OCI-LY7 (cell line): ENCODE data around the gene NT5C2. TPM values are rescaled to one million over a fixed set of nuclear protein-coding genes. Genes with fewer than 3 reads are reported as not detected.

Experiments used
- BruUV-seq: library from RNA; stranded (reverse); fragments of 400-500 nt; replicated peaks from 2 replicates; lab custom pipeline; 2021; lab: Mats Ljungman, UMichigan
- CTCF ChIA-PET: fragments of 300-600 bp; sonication (Branson Sonifier 250); formaldehyde crosslinking; loops from one replicate; lab custom pipeline; 2022; ENCODE audit warnings: antibody characterized with exemption; ENCODE audit not compliant: unreplicated experiment; lab: Charles Lee
- POLR2A ChIA-PET: fragments of 300-600 bp; sonication (Branson Sonifier 250); formaldehyde crosslinking; loops from one replicate; lab custom pipeline; 2022; ENCODE audit warnings: antibody characterized with exemption; lab: Charles Lee
- DNase-seq: peaks from one replicate; pipeline ENCODE4 v3.0.0-alpha.2; 2015; ENCODE audit warnings: low spot score
- H2AFZ ChIP-seq: fragments of 200-600 bp; sonication (generic), shearing (Covaris generic); 2 replicates; pipeline ENCODE4 v1.6.1; 2014; ENCODE audit warnings: mild to moderate bottlenecking, antibody characterized with exemption, low read length, moderate library complexity
- H3K27ac ChIP-seq: fragments of 200-600 bp; sonication (generic); 2 replicates; pipeline ENCODE4 v1.5.1; 2014; ENCODE audit warnings: mixed run types, low read depth, mild to moderate bottlenecking, moderate library complexity, low read length, inconsistent platforms; ENCODE audit not compliant: poor library complexity, severe bottlenecking
- H3K36me3 ChIP-seq: fragments of 200-600 bp; sonication (generic); 2 replicates; pipeline ENCODE4 v1.6.1; 2014; ENCODE audit warnings: mild to moderate bottlenecking, antibody characterized with exemption, low read length, moderate library complexity, mixed read lengths; ENCODE audit not compliant: insufficient read depth
- H3K4me1 ChIP-seq: fragments of 200-600 bp; sonication (generic); 2 replicates; pipeline ENCODE4 v1.5.1; 2014; ENCODE audit warnings: mild to moderate bottlenecking, low read length; ENCODE audit not compliant: insufficient read depth, poor library complexity, severe bottlenecking
- H3K4me2 ChIP-seq: fragments of 200-600 bp; sonication (generic); 2 replicates; pipeline ENCODE4 v1.6.1; 2014; ENCODE audit warnings: mild to moderate bottlenecking, low read length
- H3K4me3 ChIP-seq: fragments of 200-600 bp; sonication (generic); 2 replicates; pipeline ENCODE4 v1.5.1; 2014; ENCODE audit warnings: mild to moderate bottlenecking, low read depth, low read length; ENCODE audit not compliant: poor library complexity, severe bottlenecking
- H3K79me2 ChIP-seq: fragments of 200-600 bp; sonication (generic); 2 replicates; pipeline ENCODE4 v1.6.1; 2016; ENCODE audit warnings: low read depth, mild to moderate bottlenecking, low read length, moderate library complexity, mixed read lengths; ENCODE audit not compliant: insufficient read depth
- H3K9me2 ChIP-seq: fragments of 200-600 bp; sonication (generic); 2 replicates; pipeline ENCODE4 v1.6.1; 2016; ENCODE audit warnings: mild to moderate bottlenecking, low read length, mixed read lengths; ENCODE audit not compliant: insufficient read depth
- H3K9me3 ChIP-seq: fragments of 200-600 bp; sonication (generic); 2 replicates; pipeline ENCODE4 v1.6.1; 2014; ENCODE audit warnings: mild to moderate bottlenecking, mixed run types, low read length, mixed read lengths
- H4K20me1 ChIP-seq: fragments of 200-600 bp; sonication (generic); 2 replicates; pipeline ENCODE4 v1.6.1; 2014; ENCODE audit warnings: mild to moderate bottlenecking, antibody characterized with exemption, low read length, moderate library complexity, mixed read lengths; ENCODE audit not compliant: insufficient read depth
- CTCF ChIP-seq: fragments of 200-600 bp; sonication (generic); conservative IDR thresholded peaks from 2 replicates; pipeline ENCODE4 v1.5.1; 2014; ENCODE audit warnings: mild to moderate bottlenecking, antibody characterized with exemption, low read length, moderate library complexity, mixed read lengths
- EZH2phosphoT487 ChIP-seq: fragments of 200-600 bp; sonication (generic); IDR thresholded peaks from 2 replicates; pipeline ENCODE4 v1.6.1; 2018; ENCODE audit warnings: low read depth, borderline replicate concordance, mild to moderate bottlenecking, mixed run types, antibody characterized with exemption, low read length, moderate library complexity, mixed read lengths
- intact Hi-C: fragments of 100-400 bp; cut with micrococcal nuclease; formaldehyde crosslinking; loops from one replicate; pipeline ENCODE4 v1.10.0; 2022; ENCODE audit not compliant: unreplicated experiment
- total RNA-seq, 2 experiments: library from RNA; depleted of rRNA in 1 of 2; stranded (reverse); fragments of >200 nt in 1 of 2; shearing (Covaris generic) in 1 of 2; gene quantifications; 2 replicates each; pipeline ENCODE4 v1.2.3, GENCODE V29; 2014 to 2022

Gene NT5C2
- total RNA-seq, 2 experiments from 2014 or later, result 72.0 to 87.3 TPM

GRCh38 chr10:103202319-103202718, 9.2 kb upstream of the NT5C2 start:
- no peaks in the 10 kb centered on the region for H3K4me1 ChIP-seq
- ChIA-PET CTCF (no interaction called here), POLR2A (interaction anchor here (0.7 kb wide), 1 partner anchor 21 kb away, joined by 3 read pairs; no protein-coding TSS in a partner anchor)
- TF ChIP-seq EZH2phosphoT487, result no peak
- no peak for TF ChIP-seq CTCF
- H2AFZ ChIP-seq, result no peak overlapping the region
- no peak overlapping the region for H3K4me2 ChIP-seq
- H3K27ac ChIP-seq, result no peak overlapping the region
- H3K36me3 ChIP-seq, result no peaks in the 10 kb centered on the region
- no peaks in the 10 kb centered on the region for H4K20me1 ChIP-seq
- no peaks in the 10 kb centered on the region for H3K79me2 ChIP-seq
- no peaks in the 10 kb centered on the region for H3K9me2 ChIP-seq
- H3K4me3 ChIP-seq, result no peak overlapping the region
- intact Hi-C loops, result no loop called here
- no TSS peak for BruUV-seq
- DNase-seq, result no peak
- no peaks in the 10 kb centered on the region for H3K9me3 ChIP-seq

GRCh38 chr10:103199488-103199887, 6.4 kb upstream of the NT5C2 start:
- Histone ChIP-seq H4K20me1 (no peaks in the 10 kb centered on the region), H3K27ac (no peak overlapping the region), H3K4me1 (no peaks in the 10 kb centered on the region), H2AFZ (no peak overlapping the region), H3K4me2 (no peak overlapping the region), H3K4me3 (no peak overlapping the region), H3K79me2 (no peaks in the 10 kb centered on the region), H3K9me3 (no peaks in the 10 kb centered on the region), H3K9me2 (no peaks in the 10 kb centered on the region), H3K36me3 (no peaks in the 10 kb centered on the region)
- no TSS peak for BruUV-seq
- intact Hi-C loops, result no loop called here
- no peak for DNase-seq
- ChIA-PET CTCF (no interaction called here), POLR2A (interaction anchor here (0.6 kb wide), 1 partner anchor 133 kb away, joined by 3 read pairs; no protein-coding TSS in a partner anchor)
- TF ChIP-seq CTCF (no peak), EZH2phosphoT487 (no peak)

GRCh38 chr10:103198648-103199047, 5.6 kb upstream of the NT5C2 start:
- H4K20me1 ChIP-seq, result no peaks in the 10 kb centered on the region
- no peak overlapping the region for H3K4me3 ChIP-seq
- CTCF ChIA-PET, result no interaction called here
- no peaks in the 10 kb centered on the region for H3K36me3 ChIP-seq
- no peaks in the 10 kb centered on the region for H3K9me3 ChIP-seq
- no TSS peak for BruUV-seq
- H2AFZ ChIP-seq, result no peak overlapping the region
- TF ChIP-seq CTCF (no peak), EZH2phosphoT487 (no peak)
- H3K9me2 ChIP-seq, result no peaks in the 10 kb centered on the region
- POLR2A ChIA-PET, result no interaction called here
- no peaks in the 10 kb centered on the region for H3K79me2 ChIP-seq
- H3K27ac ChIP-seq, result no peak overlapping the region
- H3K4me2 ChIP-seq, result no peak overlapping the region
- intact Hi-C loops, result no loop called here
- DNase-seq, result no peak
- peaks cover 4% of the 10 kb centered on the region for H3K4me1 ChIP-seq
